ENCODE results near the gene BAD.

BAD gene

GRCh38 chr11:64284962-64285884 lies 758 bp upstream of the BAD start, which contains the start of gene GPR137:
Gene GPR137, plus strand, starts transcription at chr11:64285848. Its CDS starts 677 bp downstream, at chr11:64286525.
- peak within 1 kb of the TSS; percentile 92 to 93 for H3K4me3 Mint-ChIP-seq
- no peaks in the 10 kb centered on the region for H3K27me3 Mint-ChIP-seq
- H3K36me3 Mint-ChIP-seq = peaks cover 14 to 29% of the 10 kb centered on the region in 2 donors
- H3K27ac Mint-ChIP-seq = peak within 1 kb of the TSS; percentile 97
- H3K4me1 Mint-ChIP-seq = peaks cover 24 to 43% of the 10 kb centered on the region in 2 donors
- ATAC-seq (replicated peaks) = peak; percentile 70 to 73
- no peaks in the 10 kb centered on the region for H3K9me3 Mint-ChIP-seq
- peak; percentile 85 for DNase-seq

GRCh38 chr11:64283092-64283491 lies 1.4 kb downstream of the BAD start:
- H3K36me3 Mint-ChIP-seq = peaks cover 19 to 30% of the 10 kb centered on the region in 2 donors
- no peaks in the 10 kb centered on the region for H3K9me3 Mint-ChIP-seq
- no peaks in the 10 kb centered on the region for H3K27me3 Mint-ChIP-seq
- no peak overlapping the region for H3K27ac Mint-ChIP-seq
- no peak for ATAC-seq (replicated peaks)
- H3K4me1 Mint-ChIP-seq = peaks cover 25 to 47% of the 10 kb centered on the region in 2 donors
- no peak for DNase-seq
- H3K4me3 Mint-ChIP-seq = peak overlapping the region; percentile 45 to 68

GRCh38 chr11:64281957-64282770 lies 2.3 kb downstream of the BAD start:
- Mint-ChIP-seq H3K9me3 (no peaks in the 10 kb centered on the region), H3K36me3 (peaks cover 19 to 30% of the 10 kb centered on the region in 2 donors), H3K27ac (no peak overlapping the region), H3K27me3 (no peaks in the 10 kb centered on the region), H3K4me1 (peaks cover 23 to 41% of the 10 kb centered on the region in 2 donors), H3K4me3 (no peak overlapping the region)
- ATAC-seq (replicated peaks) = no peak
- no peak for DNase-seq

- Mint-ChIP-seq H3K27ac (no peak overlapping the region), H3K4me3 (no peak overlapping the region), H3K4me1 (peaks cover 10 to 30% of the 10 kb centered on the region in 2 donors), H3K27me3 (no peaks in the 10 kb centered on the region), H3K9me3 (no peaks in the 10 kb centered on the region), H3K36me3 (peaks cover 22 to 32% of the 10 kb centered on the region in 2 donors)
- ATAC-seq (replicated peaks) (no peak), DNase-seq (no peak)
Observed at GRCh38 chr11:64278576-64279190, 5.8 kb downstream of the BAD start.

- ATAC-seq (replicated peaks) (no peak), DNase-seq (no peak)
- peaks cover 6 to 25% of the 10 kb centered on the region in 2 donors for H3K4me1 Mint-ChIP-seq
Observed at GRCh38 chr11:64276653-64277431, 7.6 kb downstream of the BAD start.

GRCh38 chr11:64275841-64276240 lies 8.6 kb downstream of the BAD start:
- H3K36me3 Mint-ChIP-seq = peaks cover 12 to 16% of the 10 kb centered on the region in 2 donors
- H3K4me1 Mint-ChIP-seq = peaks cover 8 to 24% of the 10 kb centered on the region in 2 donors
- no peak overlapping the region for H3K4me3 Mint-ChIP-seq
- no peaks in the 10 kb centered on the region for H3K9me3 Mint-ChIP-seq
- H3K27me3 Mint-ChIP-seq = no peaks in the 10 kb centered on the region
- ATAC-seq (replicated peaks) (no peak), DNase-seq (no peak)
- no peak overlapping the region for H3K27ac Mint-ChIP-seq

More at GRCh38 chr11:64276653-64277431, 7.6 kb downstream of the BAD start:
- Mint-ChIP-seq H3K4me3 (no peak overlapping the region), H3K9me3 (no peaks in the 10 kb centered on the region), H3K27me3 (no peaks in the 10 kb centered on the region), H3K36me3 (peaks cover 20 to 25% of the 10 kb centered on the region in 2 donors), H3K27ac (no peak overlapping the region)

- Mint-ChIP-seq H3K27ac (no peak overlapping the region), H3K27me3 (no peaks in the 10 kb centered on the region), H3K9me3 (no peaks in the 10 kb centered on the region), H3K4me3 (no peak overlapping the region), H3K36me3 (peaks cover 12 to 19% of the 10 kb centered on the region in 2 donors), H3K4me1 (peaks cover 10 to 27% of the 10 kb centered on the region in 2 donors)
- ATAC-seq (replicated peaks) (no peak), DNase-seq (no peak)
Observed at GRCh38 chr11:64275031-64275800, 9.2 kb downstream of the BAD start.

- Mint-ChIP-seq H3K27me3 (no peaks in the 10 kb centered on the region), H3K9me3 (no peaks in the 10 kb centered on the region), H3K27ac (peak overlapping the region; percentile 98), H3K36me3 (peaks cover 29 to 31% of the 10 kb centered on the region in 2 donors), H3K4me3 (peak overlapping the region; percentile 95 to 99), H3K4me1 (peaks cover 25 to 40% of the 10 kb centered on the region in 2 donors)
- DNase-seq (peak; percentile 98), ATAC-seq (replicated peaks) (peak; percentile 78 to 80)
Observed at GRCh38 chr11:64269540-64270220, 14.8 kb downstream of the BAD start.

GRCh38 chr11:64268893-64269539 lies 15.4 kb downstream of the BAD start:
- peak overlapping the region; percentile 95 to 99 for H3K4me3 Mint-ChIP-seq
- DNase-seq (no peak), ATAC-seq (replicated peaks) (peak; percentile 24 to 31)
- H3K27me3 Mint-ChIP-seq = no peaks in the 10 kb centered on the region
- peak overlapping the region; percentile 98 for H3K27ac Mint-ChIP-seq
- H3K9me3 Mint-ChIP-seq = no peaks in the 10 kb centered on the region
- peaks cover 25 to 40% of the 10 kb centered on the region in 2 donors for H3K4me1 Mint-ChIP-seq
- H3K36me3 Mint-ChIP-seq = peaks cover 30 to 34% of the 10 kb centered on the region in 2 donors

GRCh38 chr11:64268025-64268892 lies 16.2 kb downstream of the BAD start:
- DNase-seq = no peak
- H3K9me3 Mint-ChIP-seq = no peaks in the 10 kb centered on the region
- peak overlapping the region; percentile 95 to 99 for H3K4me3 Mint-ChIP-seq
- ATAC-seq (replicated peaks) = no peak
- H3K27me3 Mint-ChIP-seq = no peaks in the 10 kb centered on the region
- peak overlapping the region; percentile 98 for H3K27ac Mint-ChIP-seq
- H3K4me1 Mint-ChIP-seq = peaks cover 25 to 40% of the 10 kb centered on the region in 2 donors
- peaks cover 29 to 40% of the 10 kb centered on the region in 2 donors for H3K36me3 Mint-ChIP-seq

- Mint-ChIP-seq H3K4me3 (peak overlapping the region; percentile 95 to 99), H3K27ac (peak overlapping the region; percentile 20), H3K27me3 (no peaks in the 10 kb centered on the region), H3K4me1 (peaks cover 24 to 39% of the 10 kb centered on the region in 2 donors), H3K36me3 (peaks cover 30 to 48% of the 10 kb centered on the region in 2 donors), H3K9me3 (no peaks in the 10 kb centered on the region)
- ATAC-seq (replicated peaks) (no peak), DNase-seq (no peak)
Observed at GRCh38 chr11:64267207-64267945, 17.1 kb downstream of the BAD start.

Measured in stimulated activated naive B cell treated with anti-CD40 and anti-IgM and Interleukin-4, amounts not matched to agents 10 μg/mL and 1 μg/mL and 100 μg/mL, for 72 hours (primary cell).